Measurements from ENCODE around the gene DAAM2. TPM values are rescaled to one million over a fixed set of nuclear protein-coding genes. Genes with fewer than 3 reads are reported as not detected.

DAAM2 gene
- total RNA-seq, 6 experiments from 2014 or later: 2.2 to 9.0 (median 8.0) TPM

DNA sequence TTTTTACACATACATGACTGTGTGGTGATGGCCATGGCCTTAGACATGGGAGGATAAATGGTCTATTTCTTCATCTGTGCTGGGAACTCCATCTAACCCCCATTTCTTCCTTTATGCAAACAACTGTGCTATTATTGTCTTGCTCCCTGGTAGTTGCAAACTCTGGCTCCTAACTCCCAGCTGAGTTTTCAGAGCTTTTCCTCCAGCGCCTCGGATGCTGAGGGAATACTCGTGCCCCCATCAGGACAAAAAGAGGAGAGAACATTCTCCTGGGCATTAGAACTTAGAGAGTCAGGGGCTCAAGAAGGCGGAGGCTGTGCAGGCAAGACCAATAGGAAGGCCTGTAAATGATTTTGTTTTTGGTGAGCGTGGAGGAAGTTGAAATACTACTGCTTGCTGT lies 2.1 kb downstream of the DAAM2 start:
- H3K27ac Mint-ChIP-seq: no peak overlapping the region
- no peak overlapping the region for H3K4me3 Mint-ChIP-seq
- H3K27me3 Mint-ChIP-seq (ENCODE audit: insufficient read depth): peaks cover 12% of the 10 kb centered on the region
- no peaks in the 10 kb centered on the region for H3K36me3 Mint-ChIP-seq (ENCODE audit: low read depth)
- no peak for TF ChIP-seq CTCF (IDR thresholded peaks at IDR 0.05)
- DNase-seq: no peak
- H3K4me1 Mint-ChIP-seq (ENCODE audit: low read depth): peaks cover 20% of the 10 kb centered on the region
- no peaks in the 10 kb centered on the region for H3K9me3 Mint-ChIP-seq

DNA sequence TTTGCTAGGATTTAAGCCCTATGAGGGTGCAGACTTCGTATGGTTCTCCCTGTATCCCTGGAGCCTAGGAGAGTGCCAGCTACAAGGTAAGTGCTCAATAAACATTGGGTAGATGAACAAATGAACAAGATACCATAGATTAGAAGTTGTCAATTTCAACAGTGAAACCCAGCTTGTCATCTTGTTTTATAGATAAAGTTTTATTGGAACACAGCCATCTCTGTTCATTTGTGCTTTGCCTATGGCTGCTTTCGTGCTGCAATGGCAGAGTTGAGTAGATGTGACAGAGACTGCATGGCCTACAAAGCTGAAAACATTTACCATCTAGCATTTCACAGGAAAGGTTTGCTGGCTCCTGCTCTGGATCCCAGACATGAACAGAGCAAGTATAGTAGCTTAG lies 5.6 kb downstream of the DAAM2 start:
- peaks cover 8% of the 10 kb centered on the region for H3K4me1 Mint-ChIP-seq (ENCODE audit: low read depth)

GRCh38 chr6:39800034-39801032 lies 8.2 kb downstream of the DAAM2 start:
- Mint-ChIP-seq H3K4me1 (ENCODE audit: low read depth) (peaks cover 8% of the 10 kb centered on the region; the same call in 1 of the 2 replicates), H3K9me3 (no peaks in the 10 kb centered on the region), H3K27ac (no peak overlapping the region), H3K27me3 (ENCODE audit: insufficient read depth) (peaks cover 4% of the 10 kb centered on the region), H3K4me3 (no peak overlapping the region), H3K36me3 (ENCODE audit: low read depth) (no peaks in the 10 kb centered on the region)
- no peak for TF ChIP-seq CTCF (IDR thresholded peaks at IDR 0.05)
- DNase-seq: no peak

More for the DNA sequence above, 5.6 kb downstream of the DAAM2 start:
- no peaks in the 10 kb centered on the region for H3K9me3 Mint-ChIP-seq
- H3K36me3 Mint-ChIP-seq (ENCODE audit: low read depth): no peaks in the 10 kb centered on the region
- H3K4me3 Mint-ChIP-seq: no peak overlapping the region
- TF ChIP-seq CTCF (IDR thresholded peaks at IDR 0.05): no peak
- no peak for DNase-seq
- peaks cover 12% of the 10 kb centered on the region for H3K27me3 Mint-ChIP-seq (ENCODE audit: insufficient read depth)
- no peak overlapping the region for H3K27ac Mint-ChIP-seq

- no peak for TF ChIP-seq CTCF (IDR thresholded peaks at IDR 0.05)
- no peak overlapping the region for H3K27ac Mint-ChIP-seq
- no peak overlapping the region for H3K4me3 Mint-ChIP-seq
- peaks cover 17% of the 10 kb centered on the region; the same call in 1 of the 2 replicates for H3K4me1 Mint-ChIP-seq (ENCODE audit: low read depth)
- no peaks in the 10 kb centered on the region for H3K9me3 Mint-ChIP-seq
- H3K27me3 Mint-ChIP-seq (ENCODE audit: insufficient read depth): peaks cover 4% of the 10 kb centered on the region
- DNase-seq: no peak
- no peaks in the 10 kb centered on the region for H3K36me3 Mint-ChIP-seq (ENCODE audit: low read depth)
These were observed 9.5 kb downstream of the DAAM2 start for GRCh38 chr6:39801456-39802251.

DNA sequence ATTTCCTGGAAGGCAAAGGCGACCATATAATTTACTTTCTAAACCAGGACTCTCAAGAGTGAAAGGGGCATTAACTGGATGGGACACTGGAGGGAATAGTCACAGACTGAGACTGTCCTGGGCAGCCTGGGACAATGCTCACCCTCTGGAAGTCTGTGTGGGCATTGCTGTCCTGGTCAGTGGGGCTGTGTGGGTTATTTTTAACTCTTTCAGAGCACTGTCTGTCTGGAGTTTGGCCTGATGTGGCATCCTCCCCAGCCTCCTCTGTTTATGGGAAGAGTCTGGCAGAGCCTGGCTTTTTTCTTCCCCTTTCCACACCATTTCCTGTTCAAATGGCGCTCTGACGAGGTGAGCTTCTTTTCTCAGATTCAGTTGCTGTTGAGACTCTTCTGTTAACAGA lies 11.7 kb downstream of the DAAM2 start:
- Mint-ChIP-seq H3K4me3 (no peak overlapping the region), H3K36me3 (ENCODE audit: low read depth) (no peaks in the 10 kb centered on the region), H3K27me3 (ENCODE audit: insufficient read depth) (peaks cover 4% of the 10 kb centered on the region), H3K4me1 (ENCODE audit: low read depth) (peaks cover 22% of the 10 kb centered on the region; the same call in 1 of the 2 replicates), H3K27ac (no peak overlapping the region), H3K9me3 (no peaks in the 10 kb centered on the region; the same call in 1 of the 2 replicates)
- TF ChIP-seq CTCF (IDR thresholded peaks at IDR 0.05): no peak
- no peak for DNase-seq
